H1 (cell line): ENCODE data around the gene METTL6. TPM values are rescaled to one million over a fixed set of nuclear protein-coding genes. Genes with fewer than 3 reads are reported as not detected.

Experiments used
- CTCF ChIA-PET: fragments of 300-600 bp; sonication (Branson Sonifier 250); formaldehyde crosslinking; loops from one replicate; lab custom pipeline; 2021; ENCODE audit not compliant: partially characterized antibody; lab: Charles Lee
- POLR2A ChIA-PET: fragments of 300-600 bp; sonication (Branson Sonifier 250); formaldehyde crosslinking; loops from one replicate; lab custom pipeline; 2021; ENCODE audit warnings: inconsistent platforms; ENCODE audit not compliant: partially characterized antibody; lab: Charles Lee
- DNase-seq, 2 experiments: peaks; one replicate each; pipeline versions ENCODE4 v3.0.0 to v3.0.0-alpha.2; 2010 to 2022; ENCODE audit warnings: low spot score in 2 of 2, low read depth in 1 of 2, mixed read lengths in 1 of 2
- FAIRE-seq: peaks from 2 replicates; lab custom pipeline; 2011; peaks lifted over from hg19 to GRCh38; lab: Jason Lieb, UNC
- H2AFZ ChIP-seq: 2 replicates; pipeline ENCODE4 v1.8.1; 2012; ENCODE audit warnings: low read length, inconsistent platforms
- H2AK5ac ChIP-seq: 2 replicates; pipeline ENCODE4 v1.6.1; 2013; ENCODE audit warnings: low read depth, low read length
- H2BK120ac ChIP-seq: replicated peaks from 2 replicates; pipeline ENCODE3; 2013; ENCODE audit warnings: low read depth, low read length, inconsistent platforms
- H2BK12ac ChIP-seq: 2 replicates; pipeline ENCODE4 v1.6.1; 2013; ENCODE audit warnings: low read depth, low read length
- H2BK15ac ChIP-seq: 2 replicates; pipeline ENCODE4 v1.6.1; 2013; ENCODE audit warnings: low read length
- H2BK20ac ChIP-seq: 2 replicates; pipeline ENCODE4 v1.6.1; 2013; ENCODE audit warnings: low read length
- H2BK5ac ChIP-seq: 2 replicates; pipeline ENCODE4 v1.6.1; 2013; ENCODE audit warnings: low read depth, low read length
- H3K14ac ChIP-seq: 2 replicates; pipeline ENCODE4 v1.6.1; 2013; ENCODE audit warnings: inconsistent platforms; ENCODE audit not compliant: insufficient read length
- H3K18ac ChIP-seq: 2 replicates; pipeline ENCODE4 v1.6.1; 2013; ENCODE audit warnings: low read length; ENCODE audit errors: extremely low read depth
- H3K23ac ChIP-seq: 2 replicates; pipeline ENCODE4 v1.6.1; 2013; ENCODE audit warnings: inconsistent platforms; ENCODE audit not compliant: insufficient read length
- H3K23me2 ChIP-seq: 2 replicates; pipeline ENCODE4 v1.6.1; 2013; ENCODE audit warnings: low read depth, low read length
- H3K27ac ChIP-seq: 2 replicates; pipeline ENCODE4 v1.6.1; 2011; ENCODE audit warnings: low read depth, low read length, inconsistent platforms
- H3K27me3 ChIP-seq, 4 experiments: replicated peaks in 1 of 4; 1 replicate in 1 of 4; 2 replicates in 3 of 4; pipeline versions ENCODE4 v1.6.1 to v1.8.1; 2011 to 2013; ENCODE audit warnings: low read length in 3 of 4, mild to moderate bottlenecking in 3 of 4, inconsistent platforms in 2 of 4, mixed read lengths in 2 of 4, moderate library complexity in 1 of 4; ENCODE audit not compliant: control insufficient read depth in 3 of 4, insufficient read depth in 3 of 4; ENCODE audit errors: extremely low read depth in 1 of 4
- H3K36me3 ChIP-seq, 4 experiments: 2 replicates each; pipeline versions ENCODE4 v1.6.1 to v1.8.1; 2011 to 2013; ENCODE audit warnings: mild to moderate bottlenecking in 4 of 4, low read length in 3 of 4, moderate library complexity in 2 of 4, control low read depth in 1 of 4, inconsistent platforms in 1 of 4; ENCODE audit not compliant: insufficient read depth in 4 of 4, control insufficient read depth in 2 of 4
- H3K4ac ChIP-seq: replicated peaks from 2 replicates; pipeline ENCODE3; 2013; ENCODE audit warnings: low read length, low read depth, mixed read lengths, inconsistent platforms; ENCODE audit not compliant: insufficient read length
- H3K4me1 ChIP-seq, 4 experiments: replicated peaks in 1 of 4; 1 replicate in 1 of 4; 2 replicates in 3 of 4; pipeline versions ENCODE4 v1.6.1 to v1.8.1; 2011 to 2013; ENCODE audit warnings: low read length in 3 of 4, inconsistent platforms in 2 of 4, mixed read lengths in 1 of 4; ENCODE audit not compliant: insufficient read depth in 4 of 4, control insufficient read depth in 3 of 4
- H3K4me2 ChIP-seq, 2 experiments: 2 replicates each; pipeline versions ENCODE4 v1.6.1 to v1.8.1; 2011 to 2013; ENCODE audit warnings: low read depth in 2 of 2, low read length in 2 of 2, control low read depth in 1 of 2, inconsistent platforms in 1 of 2, mild to moderate bottlenecking in 1 of 2; ENCODE audit not compliant: insufficient read depth in 1 of 2
- H3K4me3 ChIP-seq, 4 experiments: fragments of 200-600, 300-600 bp in 1 of 4; sonication (generic), shearing (Covaris generic), sonication (Bioruptor Twin) in 1 of 4; 2 replicates each; pipeline versions ENCODE4 v1.5.1 to v1.8.1; 2011 to 2016; ENCODE audit warnings: low read length in 4 of 4, low read depth in 3 of 4, control low read depth in 2 of 4, inconsistent platforms in 2 of 4, mild to moderate bottlenecking in 2 of 4, mixed read lengths in 1 of 4, moderate library complexity in 1 of 4; ENCODE audit not compliant: insufficient read depth in 2 of 4; ENCODE audit errors: extremely low read depth in 1 of 4
- H3K56ac ChIP-seq: replicated peaks from 2 replicates; pipeline ENCODE3; 2013; ENCODE audit warnings: low read depth, mild to moderate bottlenecking, mixed read lengths, low read length, inconsistent platforms; ENCODE audit not compliant: insufficient read length
- H3K79me1 ChIP-seq: 2 replicates; pipeline ENCODE4 v1.6.1; 2013; ENCODE audit warnings: low read depth, low read length, control low read depth
- H3K79me2 ChIP-seq, 2 experiments: 2 replicates each; pipeline versions ENCODE4 v1.6.1 to v1.8.1; 2012 to 2013; ENCODE audit warnings: low read length in 2 of 2, mild to moderate bottlenecking in 2 of 2, inconsistent platforms in 1 of 2; ENCODE audit not compliant: insufficient read depth in 2 of 2, control insufficient read depth in 1 of 2
- H3K9ac ChIP-seq, 4 experiments: replicated peaks in 1 of 4; 1 replicate in 1 of 4; 2 replicates in 3 of 4; pipeline versions ENCODE4 v1.6.1 to v1.8.1; 2011 to 2013; ENCODE audit warnings: low read depth in 3 of 4, low read length in 3 of 4, control low read depth in 2 of 4, mild to moderate bottlenecking in 2 of 4, moderate library complexity in 2 of 4, inconsistent platforms in 1 of 4; ENCODE audit errors: extremely low read depth in 1 of 4
- H3K9me3 ChIP-seq, 2 experiments: 2 replicates each; pipeline versions ENCODE4 v1.6.1 to v1.8.1; 2012 to 2013; ENCODE audit warnings: mild to moderate bottlenecking in 2 of 2, moderate library complexity in 2 of 2, control low read depth in 1 of 2, inconsistent platforms in 1 of 2, low read depth in 1 of 2, low read length in 1 of 2, mixed read lengths in 1 of 2; ENCODE audit not compliant: insufficient read depth in 2 of 2
- H4K20me1 ChIP-seq, 2 experiments: replicated peaks in 1 of 2; 2 replicates each; pipeline versions ENCODE3 to v1.8.1; 2011 to 2013; ENCODE audit warnings: inconsistent platforms in 2 of 2, low read length in 2 of 2, mild to moderate bottlenecking in 1 of 2; ENCODE audit not compliant: insufficient read depth in 2 of 2, control insufficient read depth in 1 of 2
- H4K5ac ChIP-seq: 2 replicates; pipeline ENCODE4 v1.6.1; 2013; ENCODE audit warnings: low read length, low read depth, mixed read lengths, inconsistent platforms; ENCODE audit not compliant: insufficient read length
- H4K8ac ChIP-seq: 2 replicates; pipeline ENCODE4 v1.8.0; 2013; ENCODE audit warnings: mild to moderate bottlenecking, moderate library complexity, low read length, inconsistent platforms; ENCODE audit not compliant: insufficient read depth; ENCODE audit errors: extremely low read depth
- H4K91ac ChIP-seq: replicated peaks from 2 replicates; pipeline ENCODE3; 2013; ENCODE audit warnings: low read length, mixed read lengths, inconsistent platforms; ENCODE audit not compliant: insufficient read length
- BRCA1 ChIP-seq: IDR thresholded peaks from 2 replicates; pipeline ENCODE4 v1.6.1; 2012; ENCODE audit warnings: low read depth, low read length, improper control_type of control experiment
- CREB1 ChIP-seq: IDR thresholded peaks from 2 replicates; pipeline ENCODE4 v1.6.1; 2012; ENCODE audit warnings: inconsistent platforms
- JUN ChIP-seq: IDR thresholded peaks from 2 replicates; pipeline ENCODE4 v1.6.1; 2011; ENCODE audit warnings: low read depth, mild to moderate bottlenecking, improper control_type of control experiment, low read length
- MAFK ChIP-seq: IDR thresholded peaks from 2 replicates; pipeline ENCODE4 v1.6.1; 2012; ENCODE audit warnings: low read depth, mild to moderate bottlenecking, improper control_type of control experiment, low read length
- NRF1 ChIP-seq: IDR thresholded peaks from 2 replicates; pipeline ENCODE4 v1.6.1; 2011; ENCODE audit warnings: mild to moderate bottlenecking, low read depth, low read length, improper control_type of control experiment
- PHF8 ChIP-seq: fragments of 200-600 bp; sonication (generic); conservative IDR thresholded peaks from 2 replicates; pipeline ENCODE4 v1.7.1; 2012; ENCODE audit warnings: low read depth, mild to moderate bottlenecking, inconsistent platforms, low read length, moderate library complexity
- RAD21 ChIP-seq, 2 experiments: IDR thresholded peaks in 1 of 2; conservative IDR thresholded peaks in 1 of 2; 2 replicates each; pipeline ENCODE4 v1.6.1; 2011; ENCODE audit warnings: low read depth in 2 of 2, low read length in 2 of 2, improper control_type of control experiment in 1 of 2, inconsistent platforms in 1 of 2, mild to moderate bottlenecking in 1 of 2, moderate library complexity in 1 of 2
- SIX5 ChIP-seq: IDR thresholded peaks from 2 replicates; pipeline ENCODE4 v1.6.1; 2011; ENCODE audit warnings: mild to moderate bottlenecking, low read depth, low read length
- TEAD4 ChIP-seq: IDR thresholded peaks from 2 replicates; pipeline ENCODE4 v1.6.1; 2012; ENCODE audit warnings: low read depth, low read length, inconsistent platforms, mixed read lengths
- ZNF274 ChIP-seq: IDR thresholded peaks from 2 replicates; pipeline ENCODE4 v1.7.0; 2012; ENCODE audit warnings: low read length, borderline replicate concordance; ENCODE audit errors: extremely low read depth
- WGBS, 2 experiments: shearing (Covaris generic) in 1 of 2; methylation state at CpG; one replicate each; pipeline versions ENCODE4 v1.1.6 to v1.1.7; 2013 to 2015; ENCODE audit warnings: low lambda C conversion rate in 2 of 2, mixed read lengths in 2 of 2, inconsistent platforms in 1 of 2, low coverage in 1 of 2, missing lambda C conversion rate in 1 of 2; ENCODE audit not compliant: insufficient replicate concordance in 2 of 2, insufficient coverage in 1 of 2, insufficient read length in 1 of 2; ENCODE audit errors: extremely low coverage in 1 of 2, missing lambda C conversion rate in 1 of 2; 5-methylcytosine and 5-hydroxymethylcytosine counted together
- polyA plus RNA-seq, 7 experiments: library from polyadenylated mRNA; depleted of rRNA in 3 of 7; stranded (reverse) in 5 of 7; unstranded in 2 of 7; fragments of >200 nt in 5 of 7; fragments of 200-250 nt in 2 of 7; gene quantifications; 1 replicate in 5 of 7; 2 replicates in 1 of 7; 4 replicates in 1 of 7; pipeline versions ENCODE4 v1.2.1 to v1.2.3, GENCODE V29; 2011 to 2013; ENCODE audit warnings: missing spikeins in 2 of 7, mixed read lengths in 2 of 7
- total RNA-seq: library from RNA; stranded (reverse); fragmentation: NEBNext Ultra II Directional; extraction: Animal tissue kit (Norgen Biotek cat#: 25700); gene quantifications from 2 replicates; pipeline ENCODE4 v1.2.1, GENCODE V29; 2021
- TF ChIP-seq, protein P1 (sequence below): IDR thresholded peaks from 2 replicates; pipeline ENCODE4 v1.6.1; 2011; ENCODE audit warnings: low read length, improper control_type of control experiment

METTL6 gene
- total and polyA plus RNA-seq, 2 of the 8 experiments (the other 6 are each of a cell fraction or from before 2014, with no cell fraction given) = 18.4 to 20.0 TPM

DNA sequence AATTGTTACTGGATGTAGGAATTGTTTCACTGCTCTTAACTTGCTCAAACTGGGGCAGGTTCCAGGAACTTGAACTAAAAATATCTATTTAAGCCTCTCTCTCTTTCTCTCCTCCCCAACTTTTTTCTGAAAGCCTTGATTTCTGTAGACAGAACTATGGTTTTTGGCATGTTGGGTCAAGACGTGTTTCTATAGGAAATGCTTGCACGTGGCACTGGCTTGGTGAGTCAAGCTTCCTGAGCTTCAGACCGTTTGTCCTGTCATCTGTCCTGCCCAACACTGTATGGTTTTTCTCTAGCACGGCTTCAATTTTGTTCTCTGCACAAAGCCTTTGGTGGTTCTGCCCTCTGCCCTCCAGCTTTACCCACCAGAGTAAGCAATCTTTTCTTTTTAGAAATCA is 13.5 kb upstream of the METTL6 start:
- no peaks in the 10 kb centered on the region for H3K23me2 ChIP-seq
- H3K4me3 ChIP-seq = no peak overlapping the region
- ChIA-PET CTCF (interaction anchor here (0.9 kb wide), 1 partner anchor 31 kb away, joined by 5 read pairs; no protein-coding TSS in a partner anchor), POLR2A (no interaction called here)
- H4K20me1 ChIP-seq = peaks cover 0 to 2% of the 10 kb centered on the region in 2 experiments
- no peak overlapping the region for H2BK12ac ChIP-seq
- H2AFZ ChIP-seq = no peak overlapping the region
- H2BK5ac ChIP-seq = no peak overlapping the region
- H3K18ac ChIP-seq = no peak overlapping the region
- 82% methylated on average over 4 of the region's 4 CpGs; no CpG with 5 or more reads in 1 of the 2 experiments for WGBS, 2 experiments
- H3K27me3 ChIP-seq = no peaks in the 10 kb centered on the region
- H3K4ac ChIP-seq = no peak overlapping the region
- TF ChIP-seq MAFK = no peak
- no peak for TF ChIP-seq PHF8
- no peak for TF ChIP-seq BRCA1
- TF ChIP-seq JUN = no peak
- no peak for TF ChIP-seq SIX5
- no peak for TF ChIP-seq ZNF274
- no peak for TF ChIP-seq CREB1
- no peak for TF ChIP-seq RAD21 (IDR thresholded peaks at IDR 0.05 in 1 of 2, conservative IDR thresholded peaks at IDR 0.05 in 1 of 2; ENCODE audit: low read depth in 2 of 2, low read length in 2 of 2)
- TF ChIP-seq TEAD4 = no peak
- TF ChIP-seq, protein P1, sequence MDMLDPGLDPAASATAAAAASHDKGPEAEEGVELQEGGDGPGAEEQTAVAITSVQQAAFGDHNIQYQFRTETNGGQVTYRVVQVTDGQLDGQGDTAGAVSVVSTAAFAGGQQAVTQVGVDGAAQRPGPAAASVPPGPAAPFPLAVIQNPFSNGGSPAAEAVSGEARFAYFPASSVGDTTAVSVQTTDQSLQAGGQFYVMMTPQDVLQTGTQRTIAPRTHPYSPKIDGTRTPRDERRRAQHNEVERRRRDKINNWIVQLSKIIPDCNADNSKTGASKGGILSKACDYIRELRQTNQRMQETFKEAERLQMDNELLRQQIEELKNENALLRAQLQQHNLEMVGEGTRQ = no peak
- TF ChIP-seq NRF1 = no peak
- H3K79me1 ChIP-seq = no peaks in the 10 kb centered on the region
- no peaks in the 10 kb centered on the region for H3K4me1 ChIP-seq
- H4K91ac ChIP-seq = no peak overlapping the region
- no peak overlapping the region for H3K14ac ChIP-seq
- no peak overlapping the region for H2BK15ac ChIP-seq
- no peaks in the 10 kb centered on the region for H3K9me3 ChIP-seq
- H4K8ac ChIP-seq = no peak overlapping the region
- H2BK120ac ChIP-seq = no peak overlapping the region
- H2BK20ac ChIP-seq = no peak overlapping the region
- no peaks in the 10 kb centered on the region; a peak in 1 of 4 replicates for H3K79me2 ChIP-seq
- H4K5ac ChIP-seq = no peak overlapping the region
- H2AK5ac ChIP-seq = no peak overlapping the region
- H3K36me3 ChIP-seq = peaks cover 13 to 55% (median 43%) of the 10 kb centered on the region in 4 experiments
- DNase-seq (no peak), FAIRE-seq (no peak)
- H3K4me2 ChIP-seq = no peak overlapping the region
- no peak overlapping the region for H3K9ac ChIP-seq
- no peak overlapping the region for H3K27ac ChIP-seq
- no peak overlapping the region for H3K56ac ChIP-seq
- no peak overlapping the region for H3K23ac ChIP-seq
